SKM-1 treated with dmso at 0.1 percent for 144 hours (cell line): ENCODE measurements around the gene WNT3A.

Experiments
- DNase-seq: peaks from one replicate; lab custom pipeline; 2025; ENCODE audit not compliant: unreplicated experiment; lab: John Stamatoyannopoulos, UW

Gene WNT3A

DNA sequence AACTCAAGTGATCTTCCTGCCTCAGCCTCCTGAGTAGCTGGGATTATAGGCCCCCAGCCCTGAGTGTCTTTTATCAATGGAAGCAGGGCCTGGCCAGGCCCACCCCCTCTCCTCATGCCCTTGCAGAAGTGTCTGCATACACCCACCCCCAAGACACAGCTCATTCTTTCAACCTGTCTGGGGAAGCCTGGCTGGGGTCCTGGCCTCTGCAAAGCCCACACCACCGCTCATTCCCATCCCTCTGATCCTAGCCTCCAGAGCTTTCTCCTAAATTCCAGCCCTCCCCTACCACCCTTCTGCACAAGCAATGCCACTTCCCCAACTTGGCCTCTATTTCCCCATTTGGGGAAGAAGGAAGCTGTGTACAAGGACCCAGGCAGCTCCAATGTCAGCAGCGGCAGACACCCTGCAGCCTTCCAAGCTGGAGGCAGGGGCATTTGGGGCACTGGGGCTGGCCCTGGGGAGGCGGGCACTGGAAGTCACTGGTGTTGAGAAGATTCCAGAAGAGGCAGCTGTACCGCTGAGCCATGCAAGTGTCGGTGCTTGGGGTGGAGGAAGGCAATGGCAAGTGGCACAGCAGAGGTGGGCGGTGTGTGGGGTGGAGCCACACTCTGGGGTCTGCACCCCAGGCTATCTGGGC lies 42.0 kb downstream of the WNT3A start:
- peak; percentile 28 for DNase-seq

DNA sequence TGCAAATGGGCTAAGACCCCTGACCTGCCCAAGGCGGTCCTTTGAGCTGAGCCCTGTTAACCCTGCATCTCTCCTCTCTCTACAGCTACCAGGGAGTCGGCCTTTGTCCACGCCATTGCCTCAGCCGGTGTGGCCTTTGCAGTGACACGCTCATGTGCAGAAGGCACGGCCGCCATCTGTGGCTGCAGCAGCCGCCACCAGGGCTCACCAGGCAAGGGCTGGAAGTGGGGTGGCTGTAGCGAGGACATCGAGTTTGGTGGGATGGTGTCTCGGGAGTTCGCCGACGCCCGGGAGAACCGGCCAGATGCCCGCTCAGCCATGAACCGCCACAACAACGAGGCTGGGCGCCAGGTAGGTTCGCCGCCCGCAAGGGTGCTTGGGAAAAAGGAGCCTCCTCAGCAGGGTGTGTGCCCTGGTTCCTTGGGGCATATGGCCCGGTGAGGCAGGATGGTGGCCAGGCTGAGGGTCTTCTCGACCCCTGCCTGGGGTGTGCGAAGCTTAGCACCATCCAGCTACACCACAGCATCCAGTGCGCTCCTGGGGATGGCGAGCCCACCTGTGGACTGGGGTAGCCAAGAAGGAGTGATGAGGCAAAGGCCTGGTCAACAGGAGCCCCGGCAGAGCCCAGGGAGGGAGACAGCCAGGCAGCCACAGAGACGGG lies 43.9 kb downstream of the WNT3A start:
- DNase-seq, result no peak

DNA sequence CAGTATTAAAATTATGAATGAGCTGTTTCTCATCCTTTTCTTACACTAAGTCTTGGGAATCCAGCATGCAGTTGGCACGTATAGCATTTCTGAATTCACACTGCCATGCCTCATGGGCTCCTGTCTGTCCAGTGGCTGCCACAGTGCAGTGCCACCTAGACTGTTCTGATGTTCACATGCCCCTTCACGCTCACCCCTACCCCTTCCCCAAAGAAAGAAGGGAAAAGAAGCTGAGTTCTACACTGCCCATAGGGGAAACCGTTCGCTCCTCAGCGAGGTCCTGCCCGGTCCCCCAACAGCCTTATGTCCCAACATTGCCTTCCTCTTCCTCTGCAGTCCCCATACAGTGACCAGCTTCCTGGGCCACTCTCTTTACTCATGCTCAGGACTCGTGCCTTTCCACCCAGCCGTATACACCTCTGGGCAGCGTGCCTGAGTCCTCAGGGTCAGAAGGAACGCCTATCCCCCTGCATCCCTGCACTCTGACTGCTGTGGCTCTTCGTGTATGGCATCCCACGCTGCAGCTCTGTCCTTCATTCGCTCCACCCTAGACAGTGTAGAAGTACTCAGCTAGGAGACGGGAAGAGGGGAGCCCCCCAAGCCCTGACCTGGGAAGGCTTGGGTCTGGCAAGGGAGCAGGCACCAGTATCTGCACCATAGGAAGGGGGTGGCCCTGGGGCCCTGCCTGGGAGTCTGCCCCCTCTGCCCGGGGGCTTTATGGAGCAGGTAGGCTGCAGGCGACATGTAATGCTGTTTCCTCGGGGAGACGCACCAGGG lies 51.6 kb downstream of the WNT3A start:
- DNase-seq, result no peak

DNA sequence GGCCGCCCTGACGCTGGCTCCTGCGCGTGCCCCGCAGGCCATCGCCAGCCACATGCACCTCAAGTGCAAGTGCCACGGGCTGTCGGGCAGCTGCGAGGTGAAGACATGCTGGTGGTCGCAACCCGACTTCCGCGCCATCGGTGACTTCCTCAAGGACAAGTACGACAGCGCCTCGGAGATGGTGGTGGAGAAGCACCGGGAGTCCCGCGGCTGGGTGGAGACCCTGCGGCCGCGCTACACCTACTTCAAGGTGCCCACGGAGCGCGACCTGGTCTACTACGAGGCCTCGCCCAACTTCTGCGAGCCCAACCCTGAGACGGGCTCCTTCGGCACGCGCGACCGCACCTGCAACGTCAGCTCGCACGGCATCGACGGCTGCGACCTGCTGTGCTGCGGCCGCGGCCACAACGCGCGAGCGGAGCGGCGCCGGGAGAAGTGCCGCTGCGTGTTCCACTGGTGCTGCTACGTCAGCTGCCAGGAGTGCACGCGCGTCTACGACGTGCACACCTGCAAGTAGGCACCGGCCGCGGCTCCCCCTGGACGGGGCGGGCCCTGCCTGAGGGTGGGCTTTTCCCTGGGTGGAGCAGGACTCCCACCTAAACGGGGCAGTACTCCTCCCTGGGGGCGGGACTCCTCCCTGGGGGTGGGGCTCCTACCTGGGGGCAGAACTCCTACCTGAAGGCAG lies 52.3 kb downstream of the WNT3A start:
- no peak for DNase-seq

DNA sequence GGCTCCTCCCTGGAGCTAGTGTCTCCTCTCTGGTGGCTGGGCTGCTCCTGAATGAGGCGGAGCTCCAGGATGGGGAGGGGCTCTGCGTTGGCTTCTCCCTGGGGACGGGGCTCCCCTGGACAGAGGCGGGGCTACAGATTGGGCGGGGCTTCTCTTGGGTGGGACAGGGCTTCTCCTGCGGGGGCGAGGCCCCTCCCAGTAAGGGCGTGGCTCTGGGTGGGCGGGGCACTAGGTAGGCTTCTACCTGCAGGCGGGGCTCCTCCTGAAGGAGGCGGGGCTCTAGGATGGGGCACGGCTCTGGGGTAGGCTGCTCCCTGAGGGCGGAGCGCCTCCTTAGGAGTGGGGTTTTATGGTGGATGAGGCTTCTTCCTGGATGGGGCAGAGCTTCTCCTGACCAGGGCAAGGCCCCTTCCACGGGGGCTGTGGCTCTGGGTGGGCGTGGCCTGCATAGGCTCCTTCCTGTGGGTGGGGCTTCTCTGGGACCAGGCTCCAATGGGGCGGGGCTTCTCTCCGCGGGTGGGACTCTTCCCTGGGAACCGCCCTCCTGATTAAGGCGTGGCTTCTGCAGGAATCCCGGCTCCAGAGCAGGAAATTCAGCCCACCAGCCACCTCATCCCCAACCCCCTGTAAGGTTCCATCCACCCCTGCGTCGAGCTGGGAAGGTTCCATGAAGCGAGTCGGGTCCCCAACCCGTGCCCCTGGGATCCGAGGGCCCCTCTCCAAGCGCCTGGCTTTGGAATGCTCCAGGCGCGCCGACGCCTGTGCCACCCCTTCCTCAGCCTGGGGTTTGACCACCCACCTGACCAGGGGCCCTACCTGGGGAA lies 53.0 kb downstream of the WNT3A start:
- peak; percentile 72 for DNase-seq

DNA sequence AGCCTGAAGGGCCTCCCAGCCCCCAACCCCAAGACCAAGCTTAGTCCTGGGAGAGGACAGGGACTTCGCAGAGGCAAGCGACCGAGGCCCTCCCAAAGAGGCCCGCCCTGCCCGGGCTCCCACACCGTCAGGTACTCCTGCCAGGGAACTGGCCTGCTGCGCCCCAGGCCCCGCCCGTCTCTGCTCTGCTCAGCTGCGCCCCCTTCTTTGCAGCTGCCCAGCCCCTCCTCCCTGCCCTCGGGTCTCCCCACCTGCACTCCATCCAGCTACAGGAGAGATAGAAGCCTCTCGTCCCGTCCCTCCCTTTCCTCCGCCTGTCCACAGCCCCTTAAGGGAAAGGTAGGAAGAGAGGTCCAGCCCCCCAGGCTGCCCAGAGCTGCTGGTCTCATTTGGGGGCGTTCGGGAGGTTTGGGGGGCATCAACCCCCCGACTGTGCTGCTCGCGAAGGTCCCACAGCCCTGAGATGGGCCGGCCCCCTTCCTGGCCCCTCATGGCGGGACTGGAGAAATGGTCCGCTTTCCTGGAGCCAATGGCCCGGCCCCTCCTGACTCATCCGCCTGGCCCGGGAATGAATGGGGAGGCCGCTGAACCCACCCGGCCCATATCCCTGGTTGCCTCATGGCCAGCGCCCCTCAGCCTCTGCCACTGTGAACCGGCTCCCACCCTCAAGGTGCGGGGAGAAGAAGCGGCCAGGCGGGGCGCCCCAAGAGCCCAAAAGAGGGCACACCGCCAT lies 53.8 kb downstream of the WNT3A start:
- no peak for DNase-seq

DNA sequence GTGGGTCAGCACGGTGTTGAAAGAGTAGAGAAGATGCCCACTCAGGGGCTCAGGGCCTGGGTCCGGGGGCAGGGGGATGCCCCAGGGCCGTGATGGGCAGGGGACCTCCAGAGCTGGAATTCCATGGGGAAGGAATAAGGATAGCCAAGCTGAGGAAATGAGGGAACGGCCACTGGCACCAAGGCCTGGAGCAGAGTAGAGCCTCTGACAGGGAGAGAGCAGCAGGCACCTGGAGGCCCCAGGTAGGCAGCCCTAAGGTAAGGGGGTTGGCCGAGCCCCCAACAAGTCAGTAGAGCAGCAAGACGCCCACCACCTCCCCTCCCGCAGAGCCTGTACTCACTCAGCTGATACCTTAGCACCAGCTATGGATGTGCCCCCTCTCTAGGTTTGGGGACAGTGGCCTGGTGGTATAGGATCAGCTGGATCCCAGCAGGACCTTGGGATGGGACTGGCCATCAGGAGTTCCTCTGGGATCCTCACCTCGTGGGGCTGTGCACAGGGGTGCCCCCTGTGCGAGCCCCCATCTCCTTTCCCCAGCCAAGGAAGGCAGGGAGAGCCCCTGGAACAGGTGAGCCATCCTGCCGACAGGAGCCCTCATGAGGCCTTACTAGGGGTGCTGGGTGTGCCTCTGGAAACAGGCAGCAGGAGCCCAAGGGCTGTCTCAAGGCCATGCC lies 54.8 kb downstream of the WNT3A start:
- no peak for DNase-seq

DNA sequence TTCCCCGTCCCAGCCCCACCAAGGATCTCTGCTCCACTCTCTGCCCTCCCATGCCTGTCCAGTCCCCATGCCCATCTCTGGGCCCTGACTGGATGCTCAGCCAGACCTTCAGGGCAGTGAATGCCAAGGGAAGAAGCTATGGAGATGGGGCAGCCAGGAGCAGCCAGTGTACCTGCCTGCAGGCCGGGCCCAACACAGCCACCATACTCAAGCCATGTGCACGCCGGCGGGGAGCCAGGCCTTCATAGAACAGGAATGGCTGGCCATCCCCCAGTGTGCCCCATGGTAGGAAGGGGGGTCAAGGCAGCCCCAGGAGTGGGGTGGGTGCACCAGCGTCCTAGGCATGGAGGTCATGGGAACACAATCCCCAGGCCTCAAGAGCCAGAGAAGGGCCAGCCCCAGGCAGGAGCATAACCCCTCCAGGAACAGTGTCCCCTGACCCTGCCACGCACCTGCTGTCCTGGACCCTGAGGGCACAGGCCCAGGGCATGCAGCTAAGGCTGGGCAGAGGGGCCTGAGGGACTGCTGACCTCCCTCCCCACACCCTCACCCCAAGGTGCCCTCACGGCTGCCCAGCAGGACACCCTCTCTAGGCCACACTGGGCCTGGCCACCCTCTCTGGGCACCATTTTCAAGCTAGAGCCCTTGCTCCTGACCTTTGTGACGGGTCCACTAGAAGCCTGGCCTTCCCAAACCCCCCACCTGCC lies 55.4 kb downstream of the WNT3A start:
- no peak for DNase-seq

DNA sequence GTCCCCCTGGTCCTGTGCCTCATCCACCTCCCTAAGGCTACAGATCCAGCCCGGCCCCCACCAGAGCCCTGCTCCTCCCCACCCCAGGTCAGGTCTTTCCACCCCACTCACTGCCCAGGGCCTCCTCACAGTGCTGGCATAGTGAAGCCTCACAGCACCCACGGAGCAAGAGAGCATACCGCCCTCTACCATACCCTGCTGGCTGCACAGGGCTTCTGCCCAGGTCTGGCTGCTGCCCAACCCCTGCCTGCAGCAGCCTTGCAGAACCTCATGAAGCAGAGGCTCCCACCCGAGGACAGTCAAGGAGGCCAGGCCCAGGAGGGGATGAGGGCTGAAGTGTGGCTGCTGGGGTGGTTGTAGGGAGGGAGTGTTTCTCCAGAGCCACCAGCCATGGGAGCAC lies 56.0 kb downstream of the WNT3A start:
- DNase-seq, result no peak

DNA sequence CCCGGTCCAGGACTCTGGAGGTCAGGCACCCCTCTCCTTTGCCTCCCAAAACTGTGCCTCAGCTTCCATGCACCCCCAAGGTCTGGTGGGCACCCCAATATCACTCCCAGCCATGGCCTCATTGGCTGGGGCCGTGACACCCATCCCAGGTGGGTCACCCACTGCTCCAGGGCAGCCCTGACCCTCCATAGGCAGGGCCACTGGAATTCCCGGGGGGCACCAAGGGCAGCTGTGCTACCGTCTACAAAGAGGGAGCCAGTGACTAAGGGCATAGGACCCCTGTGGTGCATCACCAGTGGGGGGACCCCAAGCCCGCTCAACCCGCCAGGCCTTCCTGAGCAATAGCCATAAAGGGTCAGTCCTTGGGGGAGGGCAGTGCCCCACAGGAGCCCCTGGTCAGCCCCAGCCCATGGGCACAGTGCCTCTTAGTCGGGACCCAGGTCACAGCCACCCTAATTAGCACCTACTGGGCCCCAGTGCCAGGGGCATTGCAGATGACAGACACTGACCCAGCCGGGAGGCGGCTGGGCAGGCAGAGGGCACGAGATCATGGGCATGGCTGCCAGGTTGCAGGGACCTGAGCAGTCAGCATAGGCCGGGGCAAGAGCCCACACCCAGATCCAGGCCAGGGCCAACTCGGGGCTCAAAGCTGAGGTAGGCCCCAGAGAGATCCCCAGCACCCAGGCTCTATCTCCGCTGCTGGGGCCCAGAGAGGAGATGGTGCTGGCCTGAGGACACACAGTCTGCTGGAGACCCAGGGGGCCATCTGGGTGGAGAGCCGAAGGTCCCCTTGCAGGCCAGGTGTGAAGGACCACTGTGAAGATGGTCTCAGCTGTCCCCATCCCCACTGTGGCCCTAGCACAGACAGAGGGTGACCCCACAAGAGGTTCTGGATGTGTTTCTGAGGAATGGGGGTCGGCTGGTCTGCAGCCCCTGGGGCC lies 56.7 kb downstream of the WNT3A start:
- no peak for DNase-seq

DNA sequence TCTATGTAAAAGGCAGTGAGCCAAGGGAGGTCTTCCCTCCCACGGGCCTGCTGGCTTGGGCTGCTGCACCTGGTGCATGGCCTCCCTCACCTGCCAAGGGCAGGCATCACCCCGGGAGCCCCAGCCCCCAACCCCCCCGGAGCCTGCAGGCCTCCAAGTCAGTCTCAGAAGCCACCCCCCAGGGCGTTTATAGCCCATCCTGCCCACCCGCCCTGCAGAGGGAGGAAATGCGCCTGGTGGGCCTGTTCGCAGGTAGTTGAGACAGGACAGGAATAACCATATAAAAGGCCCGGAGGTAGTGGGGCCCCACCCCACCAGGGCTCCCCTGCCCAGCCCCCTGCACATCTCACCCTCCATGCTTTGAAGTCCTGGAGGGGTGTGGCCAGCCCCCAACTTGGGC lies 57.5 kb downstream of the WNT3A start:
- DNase-seq, result no peak

DNA sequence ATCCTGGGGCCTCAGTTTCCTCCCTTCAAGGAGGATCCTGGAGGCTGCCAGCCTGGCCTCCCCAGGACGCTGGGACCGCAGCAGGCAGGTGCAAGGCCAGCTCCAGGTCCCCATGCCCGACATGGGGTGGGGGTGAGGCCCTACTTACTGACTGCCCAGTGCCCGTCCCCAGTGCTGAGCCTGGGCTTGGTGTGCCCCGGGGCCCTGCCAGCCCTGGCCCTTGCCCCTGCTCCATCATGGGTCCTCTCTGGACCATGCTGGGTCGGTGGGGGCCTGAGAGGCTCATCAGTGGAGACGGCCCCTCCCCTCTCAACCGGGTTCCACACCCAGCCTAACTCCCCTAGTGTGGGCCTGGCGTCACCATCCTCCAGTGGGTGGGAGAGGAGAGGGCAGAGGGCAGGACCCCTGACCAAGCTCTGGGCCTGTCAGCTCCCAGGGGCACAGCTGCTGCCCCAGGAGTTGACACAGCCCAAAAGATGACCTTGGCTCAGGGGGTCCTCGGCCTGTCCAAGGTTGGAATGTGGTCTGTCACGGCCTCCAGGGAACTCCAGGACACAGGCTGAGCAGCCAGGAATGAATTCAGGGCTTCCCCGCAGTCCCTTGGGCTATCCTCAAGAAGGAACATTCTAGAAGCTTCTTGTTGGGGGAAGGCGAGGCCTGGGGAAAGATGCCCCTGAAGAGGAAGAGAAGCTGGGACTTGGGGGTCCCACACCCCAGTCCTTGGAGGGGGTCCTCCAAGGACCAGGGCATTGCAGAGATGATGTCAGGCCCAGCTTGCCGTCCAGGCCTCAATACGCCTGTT lies 58.1 kb downstream of the WNT3A start:
- DNase-seq, result no peak

DNA sequence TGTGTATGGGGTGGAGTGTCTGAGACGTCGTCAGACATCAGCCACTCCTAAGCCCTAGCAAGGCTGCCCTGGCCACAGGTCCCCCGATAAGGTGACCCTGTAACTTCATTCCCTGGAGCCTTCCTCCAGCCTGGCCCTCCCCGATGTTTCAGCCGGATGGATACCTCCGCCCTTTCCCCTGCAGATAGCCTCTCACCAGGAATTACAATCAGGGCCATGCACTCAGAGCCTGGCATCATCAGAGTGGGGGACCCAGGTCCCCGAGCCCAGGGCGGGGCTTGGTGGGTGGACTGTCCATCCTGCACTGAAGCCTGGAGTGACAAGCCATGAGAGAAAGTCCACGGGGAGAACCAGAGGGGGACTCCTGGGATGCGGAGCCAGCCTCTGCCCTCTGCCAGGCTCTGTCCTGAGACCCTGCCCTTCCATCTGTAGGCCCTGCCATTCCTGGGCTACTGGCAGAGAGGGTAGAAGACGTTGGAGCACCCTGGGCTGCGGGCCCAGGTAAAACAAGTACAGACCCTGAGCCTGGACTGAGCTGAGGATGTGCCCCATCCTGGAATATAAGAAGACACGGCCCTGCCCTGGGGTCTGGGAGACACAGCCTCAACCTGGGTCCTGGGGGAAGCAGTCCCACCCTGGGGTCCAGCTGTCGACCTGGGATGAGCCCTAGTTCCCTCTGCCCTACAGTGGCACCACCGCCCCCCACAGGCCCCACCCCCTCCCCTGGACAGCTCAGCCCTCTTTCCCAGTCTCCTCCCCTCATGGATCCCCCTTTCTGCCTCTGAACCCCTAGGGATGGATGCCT lies 58.9 kb downstream of the WNT3A start:
- DNase-seq, result no peak

DNA sequence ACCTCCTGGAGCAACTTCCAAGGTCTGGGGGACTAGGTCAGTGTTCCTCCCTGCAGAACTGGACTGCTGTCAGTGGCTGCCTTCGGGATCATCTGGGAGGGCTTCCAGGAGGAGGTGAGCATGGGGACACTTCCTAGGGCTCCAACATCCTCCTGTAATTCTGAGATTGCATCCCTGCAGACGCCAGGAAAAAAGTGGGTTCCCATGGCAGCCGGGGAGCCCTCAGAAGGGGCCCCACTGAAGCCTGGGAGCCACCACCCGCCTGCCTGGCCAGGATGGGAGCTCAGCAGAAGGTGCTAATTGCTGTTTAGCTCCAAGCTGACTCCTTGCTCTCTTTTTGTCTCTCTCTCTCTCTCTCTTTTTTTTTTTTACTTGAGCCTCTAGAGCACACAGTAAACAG lies 59.6 kb downstream of the WNT3A start:
- DNase-seq, result no peak

DNA sequence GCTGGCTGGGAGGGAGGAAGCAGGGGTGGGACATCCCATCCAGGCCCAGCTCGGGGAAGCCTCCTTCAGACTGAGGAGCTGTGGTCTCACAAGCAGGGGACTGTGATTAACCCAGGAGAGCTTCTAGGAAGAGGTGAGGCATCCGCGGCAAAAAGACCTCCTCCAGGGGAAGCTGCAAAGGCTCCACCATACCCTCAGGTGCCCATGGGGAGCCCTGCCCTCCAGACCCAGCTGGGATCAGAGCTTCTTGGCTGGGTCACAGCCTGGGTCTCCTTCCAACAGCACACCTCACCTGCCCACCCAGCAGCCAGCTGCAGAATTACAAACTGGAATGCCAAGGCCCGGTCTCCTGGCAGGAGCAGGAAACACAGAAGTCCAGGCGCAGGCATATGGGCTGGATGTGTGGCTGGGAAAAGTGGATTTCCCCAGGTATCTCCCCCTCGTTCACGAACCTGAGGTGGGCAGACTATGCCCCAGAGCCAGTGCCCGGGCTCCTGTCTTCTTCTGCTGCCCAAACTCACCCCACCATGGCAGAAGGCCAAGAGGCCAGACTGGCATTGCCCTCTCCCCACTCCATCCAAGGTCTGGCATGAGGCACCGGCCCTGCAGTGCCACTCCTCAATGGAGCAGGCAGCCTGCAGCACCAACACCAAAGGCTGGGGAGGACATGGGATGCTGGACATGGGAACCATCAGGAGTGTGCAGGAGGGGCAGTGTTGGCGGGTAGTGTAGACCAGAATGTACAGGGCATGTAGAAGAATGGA lies 60.3 kb downstream of the WNT3A start:
- DNase-seq, result no peak

DNA sequence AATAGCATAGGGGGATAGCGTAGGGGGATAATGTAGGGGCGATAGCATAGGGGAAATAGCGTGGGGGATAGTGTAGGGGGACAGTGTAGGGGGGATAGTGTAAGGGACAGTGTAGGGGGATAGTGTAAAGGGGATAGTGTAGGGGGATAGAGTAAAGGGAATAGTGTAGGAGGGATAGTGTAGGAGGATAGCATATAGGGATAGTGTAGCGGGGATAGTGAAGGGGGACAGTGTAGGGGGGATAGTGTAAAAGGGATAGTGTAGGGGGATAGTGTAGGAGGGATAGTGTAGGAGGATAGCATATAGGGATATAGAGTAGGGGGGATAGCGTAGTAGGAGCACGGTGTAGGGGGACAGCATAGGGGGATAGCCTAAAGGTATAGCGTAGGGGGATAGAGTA lies 61.6 kb downstream of the WNT3A start:
- no peak for DNase-seq
